ENCODE measurements around the gene PFKP.

DNA sequence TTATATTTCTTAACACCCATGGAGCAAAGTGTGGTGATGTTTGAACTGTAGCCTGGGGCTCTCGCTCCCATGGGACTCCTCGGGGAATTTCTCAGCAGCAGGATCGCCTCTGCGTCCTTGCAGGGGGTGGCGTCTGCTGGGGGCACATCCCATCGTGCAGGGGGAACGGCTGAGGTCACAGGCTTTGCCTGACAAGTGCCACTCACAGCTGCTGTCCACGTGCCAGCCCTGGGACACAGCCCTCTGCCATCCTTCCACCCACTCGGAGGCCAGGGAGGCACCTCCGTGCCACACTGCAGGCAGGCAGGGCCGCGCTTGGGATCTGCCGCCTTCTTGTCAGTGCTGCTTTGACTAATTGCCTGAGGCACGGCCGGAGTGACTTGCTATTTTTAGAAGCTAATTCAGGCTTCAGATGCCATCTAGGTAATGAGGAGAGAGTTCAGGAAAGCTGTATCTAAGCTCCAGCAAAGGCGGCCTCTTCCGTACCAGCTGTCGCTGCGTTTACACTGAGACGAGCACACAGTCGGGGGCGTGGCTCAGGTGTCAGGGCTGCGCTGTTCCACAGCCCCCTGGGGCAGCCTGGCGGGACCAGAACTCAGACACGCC lies 59.5 kb downstream of the PFKP start:
- TF ChIP-seq, protein P1, sequence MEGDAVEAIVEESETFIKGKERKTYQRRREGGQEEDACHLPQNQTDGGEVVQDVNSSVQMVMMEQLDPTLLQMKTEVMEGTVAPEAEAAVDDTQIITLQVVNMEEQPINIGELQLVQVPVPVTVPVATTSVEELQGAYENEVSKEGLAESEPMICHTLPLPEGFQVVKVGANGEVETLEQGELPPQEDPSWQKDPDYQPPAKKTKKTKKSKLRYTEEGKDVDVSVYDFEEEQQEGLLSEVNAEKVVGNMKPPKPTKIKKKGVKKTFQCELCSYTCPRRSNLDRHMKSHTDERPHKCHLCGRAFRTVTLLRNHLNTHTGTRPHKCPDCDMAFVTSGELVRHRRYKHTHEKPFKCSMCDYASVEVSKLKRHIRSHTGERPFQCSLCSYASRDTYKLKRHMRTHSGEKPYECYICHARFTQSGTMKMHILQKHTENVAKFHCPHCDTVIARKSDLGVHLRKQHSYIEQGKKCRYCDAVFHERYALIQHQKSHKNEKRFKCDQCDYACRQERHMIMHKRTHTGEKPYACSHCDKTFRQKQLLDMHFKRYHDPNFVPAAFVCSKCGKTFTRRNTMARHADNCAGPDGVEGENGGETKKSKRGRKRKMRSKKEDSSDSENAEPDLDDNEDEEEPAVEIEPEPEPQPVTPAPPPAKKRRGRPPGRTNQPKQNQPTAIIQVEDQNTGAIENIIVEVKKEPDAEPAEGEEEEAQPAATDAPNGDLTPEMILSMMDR (IDR thresholded peaks at IDR 0.05; ENCODE audit: low read length) = no peak
- TF ChIP-seq EZH2 (optimal IDR thresholded peaks at IDR 0.05; ENCODE audit: low read depth, low read length) (no peak), EZH2phosphoT487 (IDR thresholded peaks at IDR 0.05; ENCODE audit: low read length) (no peak)

Measured in MM.1S (cell line).